ENCODE results near the gene AOC3.
A peak's percentile ranks its signal among the peaks of the same experiment; 100 is the strongest.

AOC3 gene

GRCh38 chr17:42814633-42815399 lies 36.2 kb upstream of the AOC3 start:
- in situ Hi-C loops (cut with HindIII; ENCODE audit: low sequenced_read_pairs) = no loop called here
- H3K4me3 ChIP-seq (ENCODE audit: low read depth, low read length) = no peak overlapping the region

GRCh38 chr17:42817866-42818265 lies 33.1 kb upstream of the AOC3 start:
- no peak overlapping the region for H3K4me3 ChIP-seq (ENCODE audit: low read depth, low read length)
- TF ChIP-seq, protein P1, sequence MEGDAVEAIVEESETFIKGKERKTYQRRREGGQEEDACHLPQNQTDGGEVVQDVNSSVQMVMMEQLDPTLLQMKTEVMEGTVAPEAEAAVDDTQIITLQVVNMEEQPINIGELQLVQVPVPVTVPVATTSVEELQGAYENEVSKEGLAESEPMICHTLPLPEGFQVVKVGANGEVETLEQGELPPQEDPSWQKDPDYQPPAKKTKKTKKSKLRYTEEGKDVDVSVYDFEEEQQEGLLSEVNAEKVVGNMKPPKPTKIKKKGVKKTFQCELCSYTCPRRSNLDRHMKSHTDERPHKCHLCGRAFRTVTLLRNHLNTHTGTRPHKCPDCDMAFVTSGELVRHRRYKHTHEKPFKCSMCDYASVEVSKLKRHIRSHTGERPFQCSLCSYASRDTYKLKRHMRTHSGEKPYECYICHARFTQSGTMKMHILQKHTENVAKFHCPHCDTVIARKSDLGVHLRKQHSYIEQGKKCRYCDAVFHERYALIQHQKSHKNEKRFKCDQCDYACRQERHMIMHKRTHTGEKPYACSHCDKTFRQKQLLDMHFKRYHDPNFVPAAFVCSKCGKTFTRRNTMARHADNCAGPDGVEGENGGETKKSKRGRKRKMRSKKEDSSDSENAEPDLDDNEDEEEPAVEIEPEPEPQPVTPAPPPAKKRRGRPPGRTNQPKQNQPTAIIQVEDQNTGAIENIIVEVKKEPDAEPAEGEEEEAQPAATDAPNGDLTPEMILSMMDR (IDR thresholded peaks at IDR 0.05; ENCODE audit: low read depth, low read length, missing control alignments) = no peak
- no peak for DNase-seq (ENCODE audit: low read depth)
- in situ Hi-C loops (cut with HindIII; ENCODE audit: low sequenced_read_pairs) = no loop called here

More at GRCh38 chr17:42814633-42815399, 36.2 kb upstream of the AOC3 start:
- DNase-seq (ENCODE audit: low read depth) = peak; percentile 73
- TF ChIP-seq, protein P1 (IDR thresholded peaks at IDR 0.05; ENCODE audit: low read depth, low read length, missing control alignments) = no peak

GRCh38 chr17:42818379-42818778 lies 32.6 kb upstream of the AOC3 start:
- DNase-seq (ENCODE audit: low read depth) = no peak
- in situ Hi-C loops (cut with HindIII; ENCODE audit: low sequenced_read_pairs) = no loop called here
- TF ChIP-seq, protein P1 (IDR thresholded peaks at IDR 0.05; ENCODE audit: low read depth, low read length, missing control alignments) = no peak
- no peak overlapping the region for H3K4me3 ChIP-seq (ENCODE audit: low read depth, low read length)

DNA sequence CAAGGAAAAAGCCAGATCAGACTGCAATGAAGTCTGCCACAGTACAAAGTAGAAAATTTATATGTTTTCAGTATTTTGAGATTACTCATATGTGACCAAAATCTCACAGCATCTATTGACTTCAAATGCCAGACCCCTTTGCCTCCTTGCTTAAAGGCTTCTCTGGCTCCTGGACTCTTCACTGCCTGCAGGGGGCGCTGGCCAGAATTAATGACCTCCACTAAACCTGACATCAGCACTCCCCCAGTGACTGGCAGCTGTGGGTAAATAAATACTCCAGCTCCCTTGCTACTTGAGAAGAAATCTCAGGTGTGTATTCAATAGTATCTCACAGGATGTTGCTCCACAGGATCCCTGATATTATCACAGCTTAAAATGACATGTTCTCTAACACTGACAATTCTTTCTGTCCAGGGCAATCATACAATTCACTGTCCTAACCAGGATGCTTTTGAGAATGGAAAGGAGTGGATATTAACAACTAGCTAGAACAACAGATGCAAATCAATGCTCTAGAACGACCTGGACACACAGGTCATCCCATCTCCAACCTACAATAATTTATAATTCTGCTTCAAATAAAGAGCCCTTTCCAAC lies 31.0 kb upstream of the AOC3 start:
- TF ChIP-seq, protein P1 (IDR thresholded peaks at IDR 0.05; ENCODE audit: low read depth, low read length, missing control alignments) = peak; percentile 84
- in situ Hi-C loops (cut with HindIII; ENCODE audit: low sequenced_read_pairs) = no loop called here
- H3K4me3 ChIP-seq (ENCODE audit: low read depth, low read length) = no peak overlapping the region
- no peak for DNase-seq (ENCODE audit: low read depth)

GRCh38 chr17:42821176-42821575 lies 29.8 kb upstream of the AOC3 start:
- DNase-seq (ENCODE audit: low read depth) = no peak

DNA sequence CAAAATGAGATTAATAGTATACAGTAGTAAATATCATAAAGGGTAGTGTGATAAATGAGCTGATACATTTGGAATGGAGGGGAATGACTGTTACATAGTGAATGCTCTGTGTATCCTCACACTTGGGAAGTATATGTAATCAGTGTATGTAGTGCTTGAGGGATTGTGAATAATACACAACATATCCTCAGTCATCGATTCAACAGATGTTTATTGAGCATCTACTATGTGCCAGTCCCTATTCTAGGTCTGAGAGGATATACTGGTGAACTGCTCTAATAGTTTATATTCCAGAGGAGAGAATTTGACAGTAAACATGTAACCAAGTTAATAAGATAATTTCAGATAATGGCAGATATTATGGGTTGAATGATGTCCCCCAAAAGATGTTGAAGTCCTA lies 23.5 kb upstream of the AOC3 start:
- DNase-seq (ENCODE audit: low read depth) = no peak

More at GRCh38 chr17:42821176-42821575, 29.8 kb upstream of the AOC3 start:
- H3K4me3 ChIP-seq (ENCODE audit: low read depth, low read length) = no peak overlapping the region
- in situ Hi-C loops (cut with HindIII; ENCODE audit: low sequenced_read_pairs) = no loop called here
- TF ChIP-seq, protein P1 (IDR thresholded peaks at IDR 0.05; ENCODE audit: low read depth, low read length, missing control alignments) = no peak

More for the DNA sequence above, 23.5 kb upstream of the AOC3 start:
- no peak overlapping the region for H3K4me3 ChIP-seq (ENCODE audit: low read depth, low read length)
- TF ChIP-seq, protein P1 (IDR thresholded peaks at IDR 0.05; ENCODE audit: low read depth, low read length, missing control alignments) = no peak
- in situ Hi-C loops (cut with HindIII; ENCODE audit: low sequenced_read_pairs) = no loop called here
